Breast epithelium (tissue), 3 donors: Measurements from ENCODE around the gene LPP.

Experiments used
- POLR2A ChIP-seq: fragments of 450-650 bp; IDR thresholded peaks from one replicate; pipeline ENCODE4 v1.6.1; 2016; ENCODE audit warnings: antibody characterized with exemption, mild to moderate bottlenecking, moderate library complexity
- TF ChIP-seq, protein P1 (sequence below), 3 donors: fragments of 450-650 bp; IDR thresholded peaks; one replicate each; pipeline ENCODE4 v1.5.1; 2016 to 2017; ENCODE audit warnings: antibody characterized with exemption in 3 of 3, mild to moderate bottlenecking in 3 of 3, moderate library complexity in 3 of 3

DNA sequence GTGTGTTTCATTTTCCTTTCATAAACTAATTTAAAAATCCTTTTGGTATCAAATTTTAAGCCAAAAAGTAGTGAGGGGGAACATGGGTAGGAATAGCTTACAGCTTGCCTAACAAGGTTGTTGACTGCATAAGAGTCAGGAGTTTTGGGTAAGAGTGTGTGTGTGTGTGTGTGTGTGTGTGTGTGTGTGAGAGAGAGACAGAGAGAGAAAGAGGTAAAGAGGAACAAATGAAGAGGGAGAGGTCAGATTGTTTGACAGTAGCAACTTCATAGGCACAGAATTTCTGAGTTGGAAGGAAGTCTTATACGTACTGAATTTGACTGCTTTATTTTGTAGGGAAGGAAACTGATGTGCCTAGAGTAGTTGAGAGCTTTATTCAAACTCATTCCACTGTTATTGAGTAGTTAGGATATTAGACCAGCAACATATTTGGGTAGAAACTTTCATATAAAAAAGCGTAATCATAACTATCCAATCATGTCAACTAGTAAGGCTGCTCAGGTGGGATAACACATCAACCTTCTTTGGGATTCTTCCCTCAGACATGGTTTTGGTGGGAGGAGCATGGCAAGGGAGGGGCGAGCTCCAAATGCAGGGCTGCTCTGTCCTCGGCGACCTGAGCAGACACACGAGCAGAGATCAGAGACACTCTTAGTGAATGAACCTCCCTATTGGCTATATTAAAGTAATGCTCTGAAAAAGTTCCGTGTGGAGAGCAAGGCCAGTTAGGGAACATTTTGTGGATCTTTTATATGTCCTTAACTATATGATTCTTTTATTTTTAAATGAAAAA, 86.4 kb downstream of the LPP start:
- TF ChIP-seq, protein P1, sequence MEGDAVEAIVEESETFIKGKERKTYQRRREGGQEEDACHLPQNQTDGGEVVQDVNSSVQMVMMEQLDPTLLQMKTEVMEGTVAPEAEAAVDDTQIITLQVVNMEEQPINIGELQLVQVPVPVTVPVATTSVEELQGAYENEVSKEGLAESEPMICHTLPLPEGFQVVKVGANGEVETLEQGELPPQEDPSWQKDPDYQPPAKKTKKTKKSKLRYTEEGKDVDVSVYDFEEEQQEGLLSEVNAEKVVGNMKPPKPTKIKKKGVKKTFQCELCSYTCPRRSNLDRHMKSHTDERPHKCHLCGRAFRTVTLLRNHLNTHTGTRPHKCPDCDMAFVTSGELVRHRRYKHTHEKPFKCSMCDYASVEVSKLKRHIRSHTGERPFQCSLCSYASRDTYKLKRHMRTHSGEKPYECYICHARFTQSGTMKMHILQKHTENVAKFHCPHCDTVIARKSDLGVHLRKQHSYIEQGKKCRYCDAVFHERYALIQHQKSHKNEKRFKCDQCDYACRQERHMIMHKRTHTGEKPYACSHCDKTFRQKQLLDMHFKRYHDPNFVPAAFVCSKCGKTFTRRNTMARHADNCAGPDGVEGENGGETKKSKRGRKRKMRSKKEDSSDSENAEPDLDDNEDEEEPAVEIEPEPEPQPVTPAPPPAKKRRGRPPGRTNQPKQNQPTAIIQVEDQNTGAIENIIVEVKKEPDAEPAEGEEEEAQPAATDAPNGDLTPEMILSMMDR (IDR thresholded peaks at IDR 0.05) = no peak
- TF ChIP-seq POLR2A = no peak
